ENCODE results near the gene OPCML. TPM values are rescaled to one million over a fixed set of nuclear protein-coding genes. Genes with fewer than 3 reads are reported as not detected.

OPCML gene
- total RNA-seq, 1 donor from 2014 or later, result 4.6 TPM

DNA sequence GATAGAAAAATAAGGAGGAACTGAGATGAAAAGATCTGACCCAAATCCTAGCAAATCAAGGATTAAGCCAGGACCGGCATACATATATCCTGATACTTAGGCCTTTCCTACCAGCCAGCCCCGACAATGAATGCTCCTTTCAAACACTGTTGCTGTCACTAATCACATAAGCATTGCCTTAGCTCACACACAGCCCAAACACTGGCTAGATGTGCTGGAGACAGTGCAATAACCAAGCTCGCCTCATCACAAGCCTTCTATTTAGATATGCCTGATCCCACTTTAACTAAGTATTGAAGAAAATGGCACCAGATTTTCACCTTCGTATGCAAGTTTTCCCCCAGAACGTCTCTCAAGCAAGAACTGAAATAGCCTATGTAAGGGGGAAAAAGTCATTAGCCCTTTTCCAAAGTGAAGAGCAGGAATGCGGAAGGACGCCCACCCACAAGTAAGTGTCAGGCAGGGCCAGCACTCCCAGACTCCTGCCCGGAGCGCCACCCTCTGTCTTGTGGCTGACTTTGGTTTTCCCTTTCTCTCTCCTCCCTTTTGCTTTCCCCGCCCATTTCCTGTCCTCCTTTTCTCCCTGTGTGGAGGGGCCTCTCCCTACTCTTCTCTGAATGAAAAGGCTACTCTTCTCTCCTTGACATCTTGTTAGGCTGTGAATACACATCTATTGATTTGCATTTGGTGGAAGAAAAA lies 8.9 kb upstream of the OPCML start:
- TF ChIP-seq, protein P1, sequence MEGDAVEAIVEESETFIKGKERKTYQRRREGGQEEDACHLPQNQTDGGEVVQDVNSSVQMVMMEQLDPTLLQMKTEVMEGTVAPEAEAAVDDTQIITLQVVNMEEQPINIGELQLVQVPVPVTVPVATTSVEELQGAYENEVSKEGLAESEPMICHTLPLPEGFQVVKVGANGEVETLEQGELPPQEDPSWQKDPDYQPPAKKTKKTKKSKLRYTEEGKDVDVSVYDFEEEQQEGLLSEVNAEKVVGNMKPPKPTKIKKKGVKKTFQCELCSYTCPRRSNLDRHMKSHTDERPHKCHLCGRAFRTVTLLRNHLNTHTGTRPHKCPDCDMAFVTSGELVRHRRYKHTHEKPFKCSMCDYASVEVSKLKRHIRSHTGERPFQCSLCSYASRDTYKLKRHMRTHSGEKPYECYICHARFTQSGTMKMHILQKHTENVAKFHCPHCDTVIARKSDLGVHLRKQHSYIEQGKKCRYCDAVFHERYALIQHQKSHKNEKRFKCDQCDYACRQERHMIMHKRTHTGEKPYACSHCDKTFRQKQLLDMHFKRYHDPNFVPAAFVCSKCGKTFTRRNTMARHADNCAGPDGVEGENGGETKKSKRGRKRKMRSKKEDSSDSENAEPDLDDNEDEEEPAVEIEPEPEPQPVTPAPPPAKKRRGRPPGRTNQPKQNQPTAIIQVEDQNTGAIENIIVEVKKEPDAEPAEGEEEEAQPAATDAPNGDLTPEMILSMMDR (conservative IDR thresholded peaks at IDR 0.05), result peak; percentile 63
- no peak overlapping the region for H3K27ac Mint-ChIP-seq
- H3K9me3 Mint-ChIP-seq, result peaks cover 5% of the 10 kb centered on the region
- peaks cover 32% of the 10 kb centered on the region for H3K27me3 Mint-ChIP-seq
- peaks cover 39% of the 10 kb centered on the region for H3K4me1 Mint-ChIP-seq (ENCODE audit: unreplicated experiment)
- DNase-seq (ENCODE audit: extremely low spot score, unreplicated experiment), result no peak
- H3K4me3 Mint-ChIP-seq, result no peak overlapping the region
- H3K36me3 Mint-ChIP-seq, result no peaks in the 10 kb centered on the region

DNA sequence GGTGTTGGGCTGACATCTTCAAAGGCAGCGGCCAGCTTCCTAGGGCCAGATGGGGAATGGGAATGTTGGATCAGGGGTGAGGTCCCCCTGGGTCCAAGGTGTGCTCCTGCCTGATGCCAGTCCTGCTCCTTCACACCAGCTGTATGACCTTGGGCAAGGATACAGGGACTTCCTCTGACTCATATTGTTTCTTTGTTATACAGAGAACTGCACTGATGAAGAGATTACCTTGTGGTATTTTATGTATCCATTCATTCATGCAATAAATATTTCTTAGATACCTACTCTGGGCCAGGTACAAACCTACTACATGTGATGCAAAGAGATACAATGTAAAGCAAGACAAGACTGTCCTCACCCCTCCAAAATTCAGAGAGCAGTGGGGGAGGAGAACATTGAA lies 3.9 kb upstream of the OPCML start:
- no peak for DNase-seq (ENCODE audit: extremely low spot score, unreplicated experiment)
- H3K27me3 Mint-ChIP-seq, result peaks cover 59% of the 10 kb centered on the region
- TF ChIP-seq, protein P1 (conservative IDR thresholded peaks at IDR 0.05), result no peak
- peaks cover 23% of the 10 kb centered on the region for H3K4me1 Mint-ChIP-seq (ENCODE audit: unreplicated experiment)
- no peak overlapping the region for H3K4me3 Mint-ChIP-seq
- no peaks in the 10 kb centered on the region for H3K36me3 Mint-ChIP-seq
- H3K27ac Mint-ChIP-seq, result no peak overlapping the region
- peaks cover 5% of the 10 kb centered on the region for H3K9me3 Mint-ChIP-seq

DNA sequence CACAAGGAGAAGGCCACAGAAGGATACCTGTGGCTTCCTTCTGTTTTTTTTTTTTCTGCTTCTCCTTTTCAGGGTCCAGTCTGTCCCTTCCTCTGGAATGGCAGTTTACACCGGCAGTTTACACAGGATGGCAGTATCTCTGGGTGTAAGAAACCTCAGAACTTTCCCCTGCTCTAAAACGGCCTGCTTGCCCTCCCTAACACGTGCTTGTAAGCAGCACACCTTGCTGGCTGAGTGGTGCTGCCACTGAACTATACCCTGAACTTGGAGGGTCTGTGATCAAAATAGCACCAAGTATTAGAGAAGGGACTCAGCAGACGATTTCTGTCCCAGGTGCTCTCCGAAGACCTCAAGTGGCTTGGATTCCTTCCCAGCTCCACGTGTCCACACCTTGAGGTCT lies 904 bp upstream of the OPCML start:
- H3K4me1 Mint-ChIP-seq (ENCODE audit: unreplicated experiment), result peaks cover 22% of the 10 kb centered on the region
- peaks cover 78% of the 10 kb centered on the region for H3K27me3 Mint-ChIP-seq
- H3K4me3 Mint-ChIP-seq, result no peak overlapping the region
- H3K9me3 Mint-ChIP-seq, result no peaks in the 10 kb centered on the region
- H3K27ac Mint-ChIP-seq, result no peak overlapping the region
- DNase-seq (ENCODE audit: extremely low spot score, unreplicated experiment), result no peak
- TF ChIP-seq, protein P1 (conservative IDR thresholded peaks at IDR 0.05), result no peak
- no peaks in the 10 kb centered on the region for H3K36me3 Mint-ChIP-seq

DNA sequence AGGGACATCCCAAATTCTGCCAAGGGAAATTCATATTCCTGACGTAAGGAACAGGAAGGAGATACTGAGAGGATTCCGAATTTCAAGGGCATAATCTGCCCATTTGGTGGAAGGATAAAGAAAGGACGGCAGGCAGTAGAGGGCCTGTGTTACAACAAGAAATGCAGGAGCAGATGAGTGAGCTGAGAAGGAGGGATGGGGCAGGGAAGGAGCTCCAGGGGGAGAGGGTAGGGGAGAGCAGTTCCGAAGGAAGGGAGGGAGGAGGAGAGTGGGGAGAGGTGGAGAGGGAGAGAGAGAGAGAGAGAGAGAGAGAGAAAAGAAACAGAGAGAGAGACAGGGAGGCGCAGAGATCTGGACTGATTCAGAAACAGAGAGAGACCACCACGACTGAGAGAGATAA lies 843 bp downstream of the OPCML start:
- H3K36me3 Mint-ChIP-seq, result no peaks in the 10 kb centered on the region
- H3K4me3 Mint-ChIP-seq, result peak overlapping the region; percentile 83
- peaks cover 82% of the 10 kb centered on the region for H3K27me3 Mint-ChIP-seq
- DNase-seq (ENCODE audit: extremely low spot score, unreplicated experiment), result no peak
- H3K27ac Mint-ChIP-seq, result no peak overlapping the region
- H3K9me3 Mint-ChIP-seq, result no peaks in the 10 kb centered on the region
- H3K4me1 Mint-ChIP-seq (ENCODE audit: unreplicated experiment), result peaks cover 20% of the 10 kb centered on the region
- TF ChIP-seq, protein P1 (conservative IDR thresholded peaks at IDR 0.05), result no peak

DNA sequence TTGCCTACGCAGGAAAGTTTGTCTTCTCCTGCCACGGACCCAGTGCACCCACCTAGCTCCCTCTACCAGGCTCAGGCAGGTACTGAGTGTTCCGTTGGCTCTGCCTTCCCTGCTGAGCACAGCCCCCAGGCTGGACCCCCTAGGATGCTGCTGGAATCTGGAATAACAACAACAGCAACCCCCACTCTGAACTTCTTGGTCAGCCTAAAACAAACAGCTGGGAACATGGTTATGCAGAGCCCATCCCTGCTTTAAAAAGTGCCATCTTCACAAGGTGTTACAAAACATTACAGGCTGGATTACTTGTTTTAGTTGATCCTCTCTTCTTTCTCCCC lies 1.8 kb downstream of the OPCML start:
- peaks cover 17% of the 10 kb centered on the region for H3K4me1 Mint-ChIP-seq (ENCODE audit: unreplicated experiment)
- H3K9me3 Mint-ChIP-seq, result no peaks in the 10 kb centered on the region
- H3K4me3 Mint-ChIP-seq, result no peak overlapping the region
- DNase-seq (ENCODE audit: extremely low spot score, unreplicated experiment), result no peak
- no peaks in the 10 kb centered on the region for H3K36me3 Mint-ChIP-seq
- peaks cover 80% of the 10 kb centered on the region for H3K27me3 Mint-ChIP-seq
- TF ChIP-seq, protein P1 (conservative IDR thresholded peaks at IDR 0.05), result peak; percentile 26
- H3K27ac Mint-ChIP-seq, result no peak overlapping the region

All from type B pancreatic cell (in vitro differentiated cells).